Activated CD8-positive, alpha-beta memory T cell treated with anti-CD3 and anti-CD28 coated beads for 1 hour (primary cell): ENCODE results near the gene UBE2D4.
A peak's percentile ranks its signal among the peaks of the same experiment; 100 is the strongest.

Experiments
- DNase-seq, 2 donors: peaks; one replicate each; pipeline ENCODE4 v3.0.0-alpha.2; 2020; ENCODE audit warnings: low read depth in 1 of 2; ENCODE audit errors: extremely low read depth in 1 of 2

The UBE2D4 gene

GRCh38 chr7:43906331-43907010 lies 19.8 kb upstream of the UBE2D4 start, which contains the start of gene URGCP:
Gene URGCP (minus strand): TSS chr7:43906596. CDS start chr7:43906575, 21 bp downstream.
- DNase-seq, result peak; percentile 2 to 44

DNA sequence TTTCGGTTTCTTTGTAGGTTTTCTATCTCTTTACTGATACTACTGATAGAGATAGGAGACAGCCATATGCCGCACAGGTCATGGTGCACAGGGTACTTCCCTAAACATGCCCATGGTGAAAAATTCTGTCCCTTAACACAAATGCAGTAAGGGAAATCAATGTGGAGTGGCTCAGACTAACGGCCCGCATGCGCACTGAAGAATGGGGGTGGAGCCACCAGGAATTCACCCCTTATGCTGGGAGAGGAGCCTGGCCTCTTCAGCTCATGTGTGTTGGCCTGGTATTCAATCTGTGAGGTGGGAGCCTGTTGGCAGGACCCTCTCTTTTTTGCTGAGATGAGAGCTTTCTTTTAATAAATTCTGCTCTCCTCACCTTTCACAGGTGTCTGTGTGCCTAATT lies 11.4 kb upstream of the UBE2D4 start:
- DNase-seq, result no peak

- no peak for DNase-seq
Measured at GRCh38 chr7:43915907-43916306, 10.3 kb upstream of the UBE2D4 start.

- DNase-seq, result no peak
Measured at GRCh38 chr7:43921423-43921822, 4.8 kb upstream of the UBE2D4 start.

- DNase-seq, result no peak
Measured at GRCh38 chr7:43922726-43923125, 3.5 kb upstream of the UBE2D4 start.

GRCh38 chr7:43926798-43927123 lies 525 bp downstream of the UBE2D4 start:
- no peak for DNase-seq

DNA sequence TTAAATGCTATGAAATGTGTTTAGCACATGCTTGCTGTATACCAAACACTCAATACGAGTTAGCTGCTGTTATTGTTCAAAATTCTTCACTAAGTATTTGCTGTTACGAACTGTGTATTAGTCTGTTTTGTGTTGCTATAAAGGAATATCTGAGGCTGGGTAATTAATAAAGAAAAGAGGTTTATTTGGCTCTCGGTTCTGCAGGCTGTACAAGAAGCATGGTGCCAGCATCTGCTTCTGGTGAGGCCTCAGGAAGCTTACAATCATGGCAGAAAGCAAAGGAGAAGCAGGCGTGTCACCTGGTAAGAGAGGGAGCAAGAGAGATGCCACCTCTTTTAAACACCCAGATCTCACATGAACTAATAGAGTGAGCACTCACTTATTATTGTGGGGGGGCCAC lies 1.6 kb downstream of the UBE2D4 start:
- DNase-seq, result no peak

- DNase-seq, result no peak
Measured at GRCh38 chr7:43929529-43930457, 3.6 kb downstream of the UBE2D4 start.

DNA sequence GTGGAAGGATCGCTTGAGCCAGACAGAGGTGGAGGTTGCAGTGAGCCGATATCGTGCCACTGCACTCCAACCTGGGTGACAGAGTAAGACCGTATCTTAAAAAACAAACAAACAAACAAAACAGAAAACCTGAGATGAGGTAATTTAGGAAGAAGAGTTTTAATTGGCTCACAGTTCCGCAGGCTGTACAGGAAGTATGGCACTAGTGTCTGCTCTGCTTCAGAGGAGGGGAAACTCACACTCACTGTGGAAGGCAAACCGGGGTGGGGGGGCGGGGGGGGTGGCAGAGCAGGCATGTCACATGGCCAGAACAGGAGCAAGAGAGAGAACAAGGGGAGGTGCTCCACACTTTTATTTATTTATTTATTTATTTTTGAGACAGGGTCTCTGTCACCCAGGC lies 5.1 kb downstream of the UBE2D4 start:
- DNase-seq, result no peak

- no peak for DNase-seq
Measured at GRCh38 chr7:43933902-43934560, 7.8 kb downstream of the UBE2D4 start.

- DNase-seq, result no peak
Measured at GRCh38 chr7:43937444-43937843, 11.2 kb downstream of the UBE2D4 start.

DNA sequence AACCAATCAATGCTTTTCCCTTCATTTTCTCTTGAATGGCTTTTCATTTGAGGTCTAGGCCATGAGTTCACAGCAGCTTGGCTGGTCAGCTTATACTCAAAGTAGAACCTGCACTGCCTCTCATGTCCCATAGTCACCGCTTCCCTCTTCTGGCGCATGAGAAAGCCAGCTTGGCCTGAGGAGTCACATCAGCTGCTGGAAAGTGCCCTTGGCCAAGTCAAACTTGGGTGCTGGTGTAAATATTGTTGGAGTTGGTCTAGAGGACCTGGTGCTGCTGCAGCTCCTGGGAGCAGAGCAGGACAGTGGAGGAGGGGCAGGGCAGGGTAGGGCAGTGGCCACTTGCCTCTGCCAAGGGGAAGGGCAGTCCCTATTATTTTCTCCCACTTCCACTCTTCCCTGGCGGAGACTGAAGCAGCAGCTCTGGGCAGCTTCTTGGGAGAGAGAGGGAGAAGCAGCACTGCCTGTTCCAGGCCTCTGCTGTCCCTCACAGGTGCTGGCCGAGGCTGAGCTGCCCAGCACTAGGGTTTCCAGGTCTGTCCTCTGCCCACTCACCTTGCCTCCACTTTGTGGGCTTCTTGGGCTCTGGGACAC lies 12.8 kb downstream of the UBE2D4 start:
- no peak for DNase-seq

- DNase-seq, result no peak
Measured at GRCh38 chr7:43942250-43942649, 16.0 kb downstream of the UBE2D4 start.

DNA sequence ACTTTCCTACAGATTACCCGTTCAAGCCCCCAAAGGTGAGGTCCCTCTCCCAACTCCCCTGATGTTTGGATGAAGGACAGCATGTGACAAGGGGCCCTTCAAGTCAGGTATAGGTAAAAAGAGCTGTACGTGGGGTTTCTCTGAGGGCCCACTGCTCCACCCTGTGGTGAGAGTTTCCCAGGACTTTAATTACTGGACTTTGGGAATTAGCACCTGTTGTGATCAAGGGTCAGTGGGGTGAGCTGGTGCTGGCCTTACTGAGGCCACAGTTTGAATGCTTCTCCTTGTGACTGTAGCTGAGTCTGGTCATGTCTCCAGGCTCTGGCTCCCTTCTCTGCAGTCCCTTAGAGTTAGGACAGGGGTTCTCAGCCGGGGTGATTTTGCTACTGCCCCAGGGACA lies 16.8 kb downstream of the UBE2D4 start:
- DNase-seq, result no peak

- no peak for DNase-seq
Measured at GRCh38 chr7:43943417-43944187, 17.4 kb downstream of the UBE2D4 start.

DNA sequence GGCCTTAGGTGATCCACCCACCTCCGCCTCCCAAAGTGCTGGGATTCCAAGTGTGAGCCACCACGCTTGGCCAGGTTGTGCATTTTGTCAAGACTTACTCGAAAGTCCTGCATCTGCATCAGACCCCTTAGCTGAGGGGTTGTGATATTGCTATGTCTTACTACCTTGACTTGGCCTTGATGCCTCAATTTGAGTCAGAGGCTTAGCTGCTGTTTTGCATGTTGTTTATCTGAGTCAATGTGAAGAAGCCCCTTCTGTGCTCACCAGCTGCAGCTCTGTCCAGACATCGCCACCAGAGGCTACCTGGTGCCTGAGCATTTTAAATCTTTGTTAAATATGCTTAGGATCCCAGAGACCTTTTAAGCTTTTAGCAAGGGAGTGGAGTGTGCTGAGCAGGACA lies 18.1 kb downstream of the UBE2D4 start:
- DNase-seq, result no peak

GRCh38 chr7:43952028-43952427 lies 25.8 kb downstream of the UBE2D4 start:
- DNase-seq, result no peak

DNA sequence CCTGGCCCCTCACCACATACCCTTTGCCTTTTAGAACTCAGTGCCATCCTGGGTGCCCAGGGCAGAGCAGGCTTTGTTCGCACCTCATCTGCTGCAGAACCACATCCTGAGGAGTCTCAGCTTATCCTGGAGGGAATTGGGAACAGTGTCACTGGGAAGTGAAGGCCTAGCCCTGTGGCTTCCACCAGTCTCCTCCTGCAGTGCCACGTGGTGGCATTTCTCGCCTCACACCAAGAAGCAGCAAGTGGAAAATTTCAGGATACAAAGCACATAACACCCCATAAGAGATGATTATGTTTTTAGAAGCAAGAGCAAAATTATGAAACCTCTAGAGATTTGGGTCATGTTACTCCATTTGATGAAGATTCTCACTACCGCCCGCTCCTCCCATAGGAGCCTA lies 26.8 kb downstream of the UBE2D4 start:
- DNase-seq, result no peak

DNA sequence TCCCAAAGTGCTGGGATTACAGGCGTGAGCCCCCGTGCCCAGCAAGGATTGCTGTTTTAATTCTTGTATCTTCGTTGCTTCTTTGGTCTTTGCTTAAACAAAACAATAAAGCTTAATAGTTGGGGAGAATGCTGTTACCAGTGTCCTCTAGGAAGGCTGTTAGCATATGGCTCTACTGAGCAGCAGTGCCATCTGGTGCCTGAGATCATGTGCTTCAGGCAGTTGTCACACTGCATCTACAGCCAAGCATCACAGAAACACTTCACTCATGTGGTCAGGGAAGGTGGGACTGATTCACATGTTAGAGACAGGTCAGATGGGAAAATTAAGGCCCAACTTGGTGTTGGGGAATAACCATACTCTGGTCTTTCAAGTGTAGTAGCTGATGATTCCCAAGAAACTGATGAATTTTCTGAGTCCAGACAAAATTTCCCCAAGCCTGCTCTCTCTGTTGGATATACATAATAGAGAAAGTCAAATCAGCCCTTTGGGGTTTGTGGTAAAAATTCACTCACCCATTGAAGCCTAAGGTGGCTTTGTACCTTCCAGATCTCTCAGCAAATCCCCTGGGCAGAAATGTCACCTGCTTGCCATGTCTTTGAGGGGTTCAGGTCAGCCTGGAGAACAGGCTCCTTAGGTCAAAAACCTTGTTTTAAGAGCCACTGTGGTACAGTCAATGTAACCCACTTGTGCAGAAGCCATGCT lies 28.4 kb downstream of the UBE2D4 start:
- DNase-seq, result no peak

DNA sequence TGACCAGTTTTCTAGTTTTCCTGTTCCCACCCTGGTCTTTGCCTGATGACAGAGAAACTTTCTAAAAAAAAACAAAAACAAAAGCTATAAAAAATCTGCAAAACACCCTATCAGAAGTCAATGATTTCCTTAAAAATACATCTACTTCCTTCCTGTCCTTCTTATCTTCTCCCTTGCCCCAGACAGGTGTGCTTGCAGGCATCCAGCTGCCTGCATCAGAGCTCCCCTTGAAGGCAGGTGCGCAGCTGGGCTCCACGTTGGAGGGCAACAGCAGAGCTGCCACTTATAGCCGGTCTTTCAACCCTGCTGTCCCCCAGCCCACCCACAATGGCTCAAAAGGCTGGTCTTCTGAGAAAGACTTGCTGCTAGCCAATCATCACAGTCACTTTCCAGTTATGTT lies 29.8 kb downstream of the UBE2D4 start:
- DNase-seq, result no peak
